HEK293 (cell line): ENCODE data around the gene SMIM10L1.

ENCODE experiments used
- CTCF ChIA-PET: fragments of 350-600 bp; formaldehyde crosslinking; extraction: SDS; loops from one replicate; lab custom pipeline; 2021; ENCODE audit warnings: antibody characterized with exemption; lab: Yijun Ruan, JAX
- POLR2A ChIA-PET: fragments of 300-600 bp; formaldehyde crosslinking; extraction: SDS; loops from one replicate; lab custom pipeline; 2020; ENCODE audit warnings: antibody characterized with exemption, inconsistent platforms; lab: Yijun Ruan, JAX
- H3K27ac ChIP-seq: fragments of 200-500 bp; sonication (Bioruptor generic); 2 replicates; pipeline ENCODE4 v1.5.1; 2014; ENCODE audit warnings: low read depth, low read length, control low read depth, inconsistent platforms; ENCODE audit errors: extremely low read depth
- H3K36me3 ChIP-seq, 2 experiments: fragments of 200-500 bp in 1 of 2; sonication (Bioruptor generic) in 1 of 2; 1 replicate in 1 of 2; 2 replicates in 1 of 2; pipeline ENCODE4 v1.5.1; 2014 to 2017; ENCODE audit warnings: inconsistent platforms in 2 of 2, low read length in 2 of 2; ENCODE audit not compliant: control insufficient read depth in 2 of 2, insufficient read depth in 1 of 2
- H3K4me1 ChIP-seq: fragments of 200-500 bp; sonication (Bioruptor generic); 2 replicates; pipeline ENCODE4 v1.5.1; 2014; ENCODE audit warnings: mild to moderate bottlenecking, low read length, inconsistent platforms; ENCODE audit not compliant: control insufficient read depth, insufficient read depth
- H3K4me3 ChIP-seq: 2 replicates; pipeline ENCODE4 v1.5.1; 2011; ENCODE audit warnings: low read depth, mild to moderate bottlenecking, control low read depth, low read length, moderate library complexity
- H3K9me3 ChIP-seq: fragments of 200-500 bp; sonication (Bioruptor generic); 2 replicates; pipeline ENCODE4 v1.5.1; 2014; ENCODE audit warnings: low read depth, low read length, inconsistent platforms; ENCODE audit not compliant: control insufficient read depth, insufficient read depth
- GFI1B ChIP-seq: fragments of 450-650 bp; formaldehyde crosslinking; IDR thresholded peaks from 2 replicates; pipeline ENCODE4 v1.5.1; 2016; ENCODE audit warnings: missing biosample characterization, missing genetic modification characterization
- HOXD13 ChIP-seq: sonication (generic); formaldehyde crosslinking; IDR thresholded peaks from 2 replicates; pipeline ENCODE4 v1.8.0; 2022; ENCODE audit warnings: missing genetic modification reagents, borderline replicate concordance
- KLF9 ChIP-seq: fragments of 450-650 bp; formaldehyde crosslinking; IDR thresholded peaks from 2 replicates; pipeline ENCODE4 v1.5.1; 2016; ENCODE audit warnings: missing biosample characterization, missing genetic modification characterization, low read depth
- SP3 ChIP-seq: fragments of 450-650 bp; formaldehyde crosslinking; IDR thresholded peaks from 2 replicates; pipeline ENCODE4 v1.5.1; 2016; ENCODE audit warnings: missing biosample characterization, missing genetic modification characterization
- TCF7L2 ChIP-seq: IDR thresholded peaks from 2 replicates; pipeline ENCODE4 v1.6.1; 2011; ENCODE audit warnings: low read depth, mild to moderate bottlenecking, inconsistent platforms, low read length, moderate library complexity, borderline replicate concordance
- TRIM28 ChIP-seq: IDR thresholded peaks from 2 replicates; pipeline ENCODE4 v1.6.1; 2011; ENCODE audit warnings: low read length, control low read depth, borderline replicate concordance
- ZNF19 ChIP-seq: fragments of 450-650 bp; formaldehyde crosslinking; IDR thresholded peaks from 2 replicates; pipeline ENCODE4; 2016; ENCODE audit warnings: missing biosample characterization, missing genetic modification characterization, low read depth
- ZNF214 ChIP-seq: fragments of 450-650 bp; formaldehyde crosslinking; IDR thresholded peaks from 2 replicates; pipeline ENCODE4 v1.5.1; 2017; ENCODE audit warnings: missing biosample characterization, mild to moderate bottlenecking, missing genetic modification characterization, borderline replicate concordance
- ZNF221 ChIP-seq: fragments of 450-650 bp; formaldehyde crosslinking; IDR thresholded peaks from 2 replicates; pipeline ENCODE4 v1.5.1; 2017; ENCODE audit warnings: missing biosample characterization, missing genetic modification characterization, borderline replicate concordance
- ZNF292 ChIP-seq: fragments of 450-650 bp; formaldehyde crosslinking; IDR thresholded peaks from 2 replicates; pipeline ENCODE4 v1.5.1; 2016; ENCODE audit warnings: low read depth, missing biosample characterization, missing genetic modification characterization, borderline replicate concordance
- ZNF48 ChIP-seq: fragments of 450-650 bp; formaldehyde crosslinking; IDR thresholded peaks from 2 replicates; pipeline ENCODE4 v1.5.1; 2016; ENCODE audit warnings: missing biosample characterization, missing genetic modification characterization
- ZNF510 ChIP-seq: fragments of 450-650 bp; formaldehyde crosslinking; IDR thresholded peaks from 2 replicates; pipeline ENCODE4 v1.5.1; 2018; ENCODE audit warnings: mild to moderate bottlenecking, missing genetic modification characterization, missing biosample characterization; ENCODE audit not compliant: insufficient replicate concordance
- ZNF658 ChIP-seq: fragments of 450-650 bp; formaldehyde crosslinking; IDR thresholded peaks from 2 replicates; pipeline ENCODE4; 2016; ENCODE audit warnings: missing biosample characterization, missing genetic modification characterization
- ZNF76 ChIP-seq: fragments of 450-650 bp; formaldehyde crosslinking; IDR thresholded peaks from 2 replicates; pipeline ENCODE4; 2016; ENCODE audit warnings: low read depth, missing biosample characterization, missing genetic modification characterization, borderline replicate concordance
- ZNF791 ChIP-seq: fragments of 450-650 bp; formaldehyde crosslinking; IDR thresholded peaks from 2 replicates; pipeline ENCODE4 v1.5.1; 2016; ENCODE audit warnings: missing biosample characterization, missing genetic modification characterization
- ZNF837 ChIP-seq: fragments of 450-650 bp; formaldehyde crosslinking; IDR thresholded peaks from 2 replicates; pipeline ENCODE4 v1.5.1; 2016; ENCODE audit warnings: missing biosample characterization, missing genetic modification characterization
- TF ChIP-seq, protein P1 (sequence below): fragments of 450-650 bp; formaldehyde crosslinking; IDR thresholded peaks from 2 replicates; pipeline ENCODE4 v1.5.1; 2016; ENCODE audit warnings: missing biosample characterization, missing genetic modification characterization, borderline replicate concordance
- TF ChIP-seq, protein P2 (sequence below): fragments of 450-650 bp; formaldehyde crosslinking; IDR thresholded peaks from 2 replicates; pipeline ENCODE4 v1.5.1; 2016; ENCODE audit warnings: missing biosample characterization, missing genetic modification characterization
- TF ChIP-seq, protein P3 (sequence below): fragments of 450-650 bp; formaldehyde crosslinking; IDR thresholded peaks from 2 replicates; pipeline ENCODE4 v1.5.1; 2016; ENCODE audit warnings: missing biosample characterization, missing genetic modification characterization
- TF ChIP-seq, protein P4 (sequence below): fragments of 450-650 bp; formaldehyde crosslinking; IDR thresholded peaks from 2 replicates; pipeline ENCODE4 v1.5.1; 2016; ENCODE audit warnings: missing biosample characterization, missing genetic modification characterization
- TF ChIP-seq, protein P5 (sequence below): fragments of 450-650 bp; formaldehyde crosslinking; IDR thresholded peaks from 2 replicates; pipeline ENCODE4 v1.5.1; 2017; ENCODE audit warnings: missing biosample characterization, missing genetic modification characterization

Gene SMIM10L1

DNA sequence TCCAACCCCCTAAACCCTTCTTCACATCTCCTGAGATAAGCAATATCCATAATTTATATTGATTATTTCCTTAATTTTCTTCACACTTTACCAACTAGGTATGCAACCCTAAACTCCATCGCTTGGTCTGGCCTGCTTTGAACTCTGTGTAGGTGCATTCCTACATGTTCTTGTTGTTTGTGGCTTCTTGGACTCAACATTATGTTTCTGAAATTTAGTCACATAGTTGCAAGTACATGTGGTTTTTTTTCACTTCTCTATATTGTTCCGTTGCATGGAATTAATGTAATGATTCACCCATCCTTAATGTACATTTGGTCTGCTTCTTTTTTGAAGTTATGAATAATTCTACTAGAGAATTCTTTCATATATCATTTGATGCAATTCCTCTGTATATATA lies 34.9 kb upstream of the SMIM10L1 start:
- Histone ChIP-seq H3K27ac (no peak overlapping the region), H3K4me1 (peaks cover 2% of the 10 kb centered on the region; the same call in 1 of the 2 replicates), H3K36me3 (no peaks in the 10 kb centered on the region), H3K9me3 (no peaks in the 10 kb centered on the region), H3K4me3 (no peak overlapping the region)
- TF ChIP-seq, protein P1, sequence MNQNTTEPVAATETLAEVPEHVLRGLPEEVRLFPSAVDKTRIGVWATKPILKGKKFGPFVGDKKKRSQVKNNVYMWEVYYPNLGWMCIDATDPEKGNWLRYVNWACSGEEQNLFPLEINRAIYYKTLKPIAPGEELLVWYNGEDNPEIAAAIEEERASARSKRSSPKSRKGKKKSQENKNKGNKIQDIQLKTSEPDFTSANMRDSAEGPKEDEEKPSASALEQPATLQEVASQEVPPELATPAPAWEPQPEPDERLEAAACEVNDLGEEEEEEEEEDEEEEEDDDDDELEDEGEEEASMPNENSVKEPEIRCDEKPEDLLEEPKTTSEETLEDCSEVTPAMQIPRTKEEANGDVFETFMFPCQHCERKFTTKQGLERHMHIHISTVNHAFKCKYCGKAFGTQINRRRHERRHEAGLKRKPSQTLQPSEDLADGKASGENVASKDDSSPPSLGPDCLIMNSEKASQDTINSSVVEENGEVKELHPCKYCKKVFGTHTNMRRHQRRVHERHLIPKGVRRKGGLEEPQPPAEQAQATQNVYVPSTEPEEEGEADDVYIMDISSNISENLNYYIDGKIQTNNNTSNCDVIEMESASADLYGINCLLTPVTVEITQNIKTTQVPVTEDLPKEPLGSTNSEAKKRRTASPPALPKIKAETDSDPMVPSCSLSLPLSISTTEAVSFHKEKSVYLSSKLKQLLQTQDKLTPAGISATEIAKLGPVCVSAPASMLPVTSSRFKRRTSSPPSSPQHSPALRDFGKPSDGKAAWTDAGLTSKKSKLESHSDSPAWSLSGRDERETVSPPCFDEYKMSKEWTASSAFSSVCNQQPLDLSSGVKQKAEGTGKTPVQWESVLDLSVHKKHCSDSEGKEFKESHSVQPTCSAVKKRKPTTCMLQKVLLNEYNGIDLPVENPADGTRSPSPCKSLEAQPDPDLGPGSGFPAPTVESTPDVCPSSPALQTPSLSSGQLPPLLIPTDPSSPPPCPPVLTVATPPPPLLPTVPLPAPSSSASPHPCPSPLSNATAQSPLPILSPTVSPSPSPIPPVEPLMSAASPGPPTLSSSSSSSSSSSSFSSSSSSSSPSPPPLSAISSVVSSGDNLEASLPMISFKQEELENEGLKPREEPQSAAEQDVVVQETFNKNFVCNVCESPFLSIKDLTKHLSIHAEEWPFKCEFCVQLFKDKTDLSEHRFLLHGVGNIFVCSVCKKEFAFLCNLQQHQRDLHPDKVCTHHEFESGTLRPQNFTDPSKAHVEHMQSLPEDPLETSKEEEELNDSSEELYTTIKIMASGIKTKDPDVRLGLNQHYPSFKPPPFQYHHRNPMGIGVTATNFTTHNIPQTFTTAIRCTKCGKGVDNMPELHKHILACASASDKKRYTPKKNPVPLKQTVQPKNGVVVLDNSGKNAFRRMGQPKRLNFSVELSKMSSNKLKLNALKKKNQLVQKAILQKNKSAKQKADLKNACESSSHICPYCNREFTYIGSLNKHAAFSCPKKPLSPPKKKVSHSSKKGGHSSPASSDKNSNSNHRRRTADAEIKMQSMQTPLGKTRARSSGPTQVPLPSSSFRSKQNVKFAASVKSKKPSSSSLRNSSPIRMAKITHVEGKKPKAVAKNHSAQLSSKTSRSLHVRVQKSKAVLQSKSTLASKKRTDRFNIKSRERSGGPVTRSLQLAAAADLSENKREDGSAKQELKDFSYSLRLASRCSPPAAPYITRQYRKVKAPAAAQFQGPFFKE (tag by site-specific recombination), result no peak
- TF ChIP-seq ZNF510 (tag by site-specific recombination) (no peak), TRIM28 (no peak), SP3 (tag by site-specific recombination) (no peak), ZNF292 (tag by site-specific recombination) (no peak), TCF7L2 (no peak), ZNF19 (tag by site-specific recombination) (no peak), ZNF791 (no peak), GFI1B (tag by site-specific recombination) (no peak), ZNF837 (tag by site-specific recombination) (no peak), ZNF76 (tag by site-specific recombination) (no peak)
- TF ChIP-seq, protein P2, sequence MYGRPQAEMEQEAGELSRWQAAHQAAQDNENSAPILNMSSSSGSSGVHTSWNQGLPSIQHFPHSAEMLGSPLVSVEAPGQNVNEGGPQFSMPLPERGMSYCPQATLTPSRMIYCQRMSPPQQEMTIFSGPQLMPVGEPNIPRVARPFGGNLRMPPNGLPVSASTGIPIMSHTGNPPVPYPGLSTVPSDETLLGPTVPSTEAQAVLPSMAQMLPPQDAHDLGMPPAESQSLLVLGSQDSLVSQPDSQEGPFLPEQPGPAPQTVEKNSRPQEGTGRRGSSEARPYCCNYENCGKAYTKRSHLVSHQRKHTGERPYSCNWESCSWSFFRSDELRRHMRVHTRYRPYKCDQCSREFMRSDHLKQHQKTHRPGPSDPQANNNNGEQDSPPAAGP (tag by site-specific recombination), result no peak
- ChIA-PET CTCF (interaction anchor here (0.6 kb wide), 1 partner anchor 12 kb away, joined by 4 read pairs; no protein-coding TSS in a partner anchor), POLR2A (no interaction called here)

DNA sequence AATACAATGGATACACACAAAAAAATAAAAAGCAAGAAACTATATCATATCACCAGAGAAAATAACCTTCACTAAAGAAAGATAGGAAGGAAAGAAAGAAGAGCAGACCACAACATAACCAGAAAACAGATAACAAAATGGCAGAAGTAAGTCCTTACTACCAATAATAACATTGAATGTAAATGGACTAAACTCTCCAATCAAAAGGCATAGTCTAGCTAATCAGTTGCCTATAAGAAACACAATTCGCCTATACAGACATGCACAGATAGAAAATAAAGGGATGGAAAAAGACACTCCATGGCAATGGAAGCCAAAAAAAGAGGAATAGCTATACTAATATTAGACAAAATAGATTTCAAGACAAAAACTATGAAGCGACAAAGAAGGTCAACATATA lies 27.6 kb upstream of the SMIM10L1 start:
- H3K36me3 ChIP-seq, result no peaks in the 10 kb centered on the region; a peak in 1 of 3 replicates
- POLR2A ChIA-PET, result no interaction called here
- H3K4me3 ChIP-seq, result no peak overlapping the region
- H3K27ac ChIP-seq, result no peak overlapping the region
- CTCF ChIA-PET, result no interaction called here
- no peaks in the 10 kb centered on the region for H3K9me3 ChIP-seq
- H3K4me1 ChIP-seq, result no peaks in the 10 kb centered on the region
- TF ChIP-seq ZNF48 (tag by site-specific recombination) (no peak), ZNF214 (tag by site-specific recombination) (no peak), HOXD13 (no peak), ZNF221 (tag by site-specific recombination) (no peak), ZNF292 (tag by site-specific recombination) (no peak), KLF9 (tag by site-specific recombination) (no peak), ZNF658 (tag by site-specific recombination) (no peak)
- TF ChIP-seq, protein P3, sequence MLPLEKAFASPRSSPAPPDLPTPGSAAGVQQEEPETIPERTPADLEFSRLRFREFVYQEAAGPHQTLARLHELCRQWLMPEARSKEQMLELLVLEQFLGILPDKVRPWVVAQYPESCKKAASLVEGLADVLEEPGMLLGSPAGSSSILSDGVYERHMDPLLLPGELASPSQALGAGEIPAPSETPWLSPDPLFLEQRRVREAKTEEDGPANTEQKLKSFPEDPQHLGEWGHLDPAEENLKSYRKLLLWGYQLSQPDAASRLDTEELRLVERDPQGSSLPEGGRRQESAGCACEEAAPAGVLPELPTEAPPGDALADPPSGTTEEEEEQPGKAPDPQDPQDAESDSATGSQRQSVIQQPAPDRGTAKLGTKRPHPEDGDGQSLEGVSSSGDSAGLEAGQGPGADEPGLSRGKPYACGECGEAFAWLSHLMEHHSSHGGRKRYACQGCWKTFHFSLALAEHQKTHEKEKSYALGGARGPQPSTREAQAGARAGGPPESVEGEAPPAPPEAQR, result no peak
- TF ChIP-seq, protein P4, sequence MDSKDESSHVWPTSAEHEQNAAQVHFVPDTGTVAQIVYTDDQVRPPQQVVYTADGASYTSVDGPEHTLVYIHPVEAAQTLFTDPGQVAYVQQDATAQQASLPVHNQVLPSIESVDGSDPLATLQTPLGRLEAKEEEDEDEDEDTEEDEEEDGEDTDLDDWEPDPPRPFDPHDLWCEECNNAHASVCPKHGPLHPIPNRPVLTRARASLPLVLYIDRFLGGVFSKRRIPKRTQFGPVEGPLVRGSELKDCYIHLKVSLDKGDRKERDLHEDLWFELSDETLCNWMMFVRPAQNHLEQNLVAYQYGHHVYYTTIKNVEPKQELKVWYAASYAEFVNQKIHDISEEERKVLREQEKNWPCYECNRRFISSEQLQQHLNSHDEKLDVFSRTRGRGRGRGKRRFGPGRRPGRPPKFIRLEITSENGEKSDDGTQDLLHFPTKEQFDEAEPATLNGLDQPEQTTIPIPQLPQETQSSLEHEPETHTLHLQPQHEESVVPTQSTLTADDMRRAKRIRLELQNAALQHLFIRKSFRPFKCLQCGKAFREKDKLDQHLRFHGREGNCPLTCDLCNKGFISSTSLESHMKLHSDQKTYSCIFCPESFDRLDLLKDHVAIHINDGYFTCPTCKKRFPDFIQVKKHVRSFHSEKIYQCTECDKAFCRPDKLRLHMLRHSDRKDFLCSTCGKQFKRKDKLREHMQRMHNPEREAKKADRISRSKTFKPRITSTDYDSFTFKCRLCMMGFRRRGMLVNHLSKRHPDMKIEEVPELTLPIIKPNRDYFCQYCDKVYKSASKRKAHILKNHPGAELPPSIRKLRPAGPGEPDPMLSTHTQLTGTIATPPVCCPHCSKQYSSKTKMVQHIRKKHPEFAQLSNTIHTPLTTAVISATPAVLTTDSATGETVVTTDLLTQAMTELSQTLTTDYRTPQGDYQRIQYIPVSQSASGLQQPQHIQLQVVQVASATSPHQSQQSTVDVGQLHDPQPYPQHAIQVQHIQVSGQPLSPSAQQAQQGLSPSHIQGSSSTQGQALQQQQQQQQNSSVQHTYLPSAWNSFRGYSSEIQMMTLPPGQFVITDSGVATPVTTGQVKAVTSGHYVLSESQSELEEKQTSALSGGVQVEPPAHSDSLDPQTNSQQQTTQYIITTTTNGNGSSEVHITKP (tag by site-specific recombination), result no peak
- TF ChIP-seq, protein P5, sequence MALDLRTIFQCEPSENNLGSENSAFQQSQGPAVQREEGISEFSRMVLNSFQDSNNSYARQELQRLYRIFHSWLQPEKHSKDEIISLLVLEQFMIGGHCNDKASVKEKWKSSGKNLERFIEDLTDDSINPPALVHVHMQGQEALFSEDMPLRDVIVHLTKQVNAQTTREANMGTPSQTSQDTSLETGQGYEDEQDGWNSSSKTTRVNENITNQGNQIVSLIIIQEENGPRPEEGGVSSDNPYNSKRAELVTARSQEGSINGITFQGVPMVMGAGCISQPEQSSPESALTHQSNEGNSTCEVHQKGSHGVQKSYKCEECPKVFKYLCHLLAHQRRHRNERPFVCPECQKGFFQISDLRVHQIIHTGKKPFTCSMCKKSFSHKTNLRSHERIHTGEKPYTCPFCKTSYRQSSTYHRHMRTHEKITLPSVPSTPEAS (tag by site-specific recombination), result no peak
